ENCODE measurements around the gene C3orf38. TPM values are rescaled to one million over a fixed set of nuclear protein-coding genes. Genes with fewer than 3 reads are reported as not detected.

C3orf38 gene
- total RNA-seq, 4 donors from 2014 or later = 11.9 to 24.1 (median 18.3) TPM

GRCh38 chr3:88123526-88123925 is 26.2 kb upstream of the C3orf38 start:
- H3K9me3 ChIP-seq = no peaks in the 10 kb centered on the region
- no peak overlapping the region for H3K4me3 ChIP-seq
- 96% methylated on average over 1 of the region's 1 CpG; no CpG with 5 or more reads in 1 of the 2 donors for WGBS, 2 donors (ENCODE audit: low coverage in 1 of 2)
- H3K36me3 ChIP-seq = no peaks in the 10 kb centered on the region
- intact Hi-C loops (cut with DNase I; ENCODE audit: low total_unique reads) (no loop called here), in situ Hi-C loops (cut with MboI; ENCODE audit: low pct_ligation_motif_present in 1 of 4, low pct_unique_long_range_greater_than_20kb in 1 of 4, low sequenced_read_pairs in 3 of 4) (loop anchor here in 1 of 4 donors (25.0 kb wide), 1 partner anchor 361 kb away; no protein-coding TSS in a partner anchor)
- H3K27ac ChIP-seq = no peak overlapping the region
- H3K27me3 ChIP-seq = no peaks in the 10 kb centered on the region
- no peak for DNase-seq
- no peaks in the 10 kb centered on the region for H3K4me1 ChIP-seq
- no peak for TF ChIP-seq POLR2A (IDR thresholded peaks at IDR 0.05)
- no peak for TF ChIP-seq EP300 (IDR thresholded peaks at IDR 0.05; ENCODE audit: low read depth)
- TF ChIP-seq POLR2AphosphoS5 (IDR thresholded peaks at IDR 0.05) = no peak
- TF ChIP-seq CTCF (IDR thresholded peaks at IDR 0.05) = no peak

GRCh38 chr3:88131695-88132094 is 18.1 kb upstream of the C3orf38 start:
- 79 to 100% methylated on average over 1 of the region's 1 CpG for WGBS, 2 donors (ENCODE audit: low coverage in 1 of 2)
- TF ChIP-seq CTCF (IDR thresholded peaks at IDR 0.05) = no peak
- in situ Hi-C loops (cut with MboI; ENCODE audit: low pct_ligation_motif_present in 1 of 4, low pct_unique_long_range_greater_than_20kb in 1 of 4, low sequenced_read_pairs in 3 of 4) (no loop called here), intact Hi-C loops (cut with DNase I; ENCODE audit: low total_unique reads) (no loop called here)
- Histone ChIP-seq H3K27ac (no peak overlapping the region), H3K4me1 (peaks cover 0 to 4% (median 0%) of the 10 kb centered on the region in 4 donors), H3K36me3 (peaks cover 0 to 14% (median 6%) of the 10 kb centered on the region in 4 donors), H3K27me3 (no peaks in the 10 kb centered on the region), H3K4me3 (no peak overlapping the region), H3K9me3 (no peaks in the 10 kb centered on the region)
- DNase-seq = no peak

DNA sequence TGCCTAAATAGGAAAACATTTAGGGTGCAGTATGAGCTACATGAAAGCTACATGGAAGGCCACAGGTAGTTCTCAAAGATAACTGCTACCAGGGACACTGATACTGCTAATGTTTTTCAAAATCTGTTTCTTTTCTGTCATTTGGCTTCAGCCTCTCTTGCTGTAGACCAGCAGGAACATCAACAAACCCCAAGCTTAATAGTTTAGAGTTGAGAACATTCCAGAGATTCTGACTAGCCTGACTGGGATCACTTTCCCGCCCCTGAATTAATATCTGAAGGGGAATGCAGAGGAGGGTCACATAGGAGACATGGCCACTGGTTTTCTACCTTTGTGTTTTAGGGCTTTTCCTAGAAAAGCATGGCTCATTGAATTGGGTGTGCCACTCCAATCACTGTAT is 16.9 kb upstream of the C3orf38 start:
- DNase-seq = no peak
- Histone ChIP-seq H3K27me3 (no peaks in the 10 kb centered on the region), H3K4me3 (no peak overlapping the region), H3K9me3 (no peaks in the 10 kb centered on the region), H3K27ac (no peak overlapping the region), H3K36me3 (peaks cover 0 to 22% (median 6%) of the 10 kb centered on the region in 4 donors), H3K4me1 (peaks cover 0 to 4% (median 0%) of the 10 kb centered on the region in 4 donors)
- intact Hi-C loops (cut with DNase I; ENCODE audit: low total_unique reads) (no loop called here), in situ Hi-C loops (cut with MboI; ENCODE audit: low pct_ligation_motif_present in 1 of 4, low pct_unique_long_range_greater_than_20kb in 1 of 4, low sequenced_read_pairs in 3 of 4) (no loop called here)
- WGBS, 2 donors (ENCODE audit: low coverage in 1 of 2) = 79 to 83% methylated on average over 1 of the region's 1 CpG
- no peak for TF ChIP-seq EP300 (IDR thresholded peaks at IDR 0.05; ENCODE audit: low read depth)
- no peak for TF ChIP-seq POLR2A (IDR thresholded peaks at IDR 0.05)
- no peak for TF ChIP-seq POLR2AphosphoS5 (IDR thresholded peaks at IDR 0.05)
- no peak for TF ChIP-seq CTCF (IDR thresholded peaks at IDR 0.05)

DNA sequence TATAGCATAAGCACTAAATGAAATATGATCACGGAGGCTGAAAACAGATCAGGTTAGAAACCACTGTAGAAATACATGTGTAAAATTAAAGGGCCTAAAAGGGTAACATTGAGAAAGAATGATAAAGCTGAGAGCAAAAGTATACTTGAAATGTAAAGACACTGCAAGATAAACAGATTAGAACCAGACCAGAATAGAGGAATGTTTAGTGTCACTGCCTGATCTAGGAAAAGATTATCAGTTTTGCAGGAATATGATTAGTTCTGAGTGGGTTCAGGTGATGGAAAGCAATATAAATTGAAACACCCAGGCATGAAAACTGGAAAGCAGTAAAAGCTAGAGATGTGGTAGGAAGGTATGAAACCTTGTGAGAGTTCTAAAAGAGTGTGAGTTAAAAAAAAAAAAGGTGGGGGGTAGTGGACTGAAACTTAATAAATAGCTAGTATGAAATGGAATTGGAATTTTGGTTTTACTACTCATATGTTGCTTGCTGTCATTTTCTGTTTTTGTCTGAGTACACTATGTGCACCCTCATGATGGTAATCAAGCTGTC is 16.0 kb upstream of the C3orf38 start:
- Histone ChIP-seq H3K4me3 (no peak overlapping the region), H3K27ac (no peak overlapping the region), H3K36me3 (peaks cover 0 to 31% (median 6%) of the 10 kb centered on the region in 4 donors), H3K4me1 (peaks cover 0 to 4% (median 0%) of the 10 kb centered on the region in 4 donors), H3K27me3 (no peaks in the 10 kb centered on the region), H3K9me3 (no peaks in the 10 kb centered on the region)
- intact Hi-C loops (cut with DNase I; ENCODE audit: low total_unique reads) = no loop called here
- TF ChIP-seq EP300 (IDR thresholded peaks at IDR 0.05; ENCODE audit: low read depth) (no peak), POLR2AphosphoS5 (IDR thresholded peaks at IDR 0.05) (no peak), POLR2A (IDR thresholded peaks at IDR 0.05) (no peak), CTCF (IDR thresholded peaks at IDR 0.05) (no peak)
- 0 to 5% methylated on average over 1 of the region's 1 CpG for WGBS, 2 donors (ENCODE audit: low coverage in 1 of 2)
- in situ Hi-C loops (cut with MboI; ENCODE audit: low pct_ligation_motif_present in 1 of 4, low pct_unique_long_range_greater_than_20kb in 1 of 4, low sequenced_read_pairs in 3 of 4) = no loop called here
- no peak for DNase-seq

Data from transverse colon (tissue), 4 donors.